ENCODE results near the gene ATXN7. TPM values are rescaled to one million over a fixed set of nuclear protein-coding genes. Genes with fewer than 3 reads are reported as not detected.

The ATXN7 gene
- total RNA-seq, 2 experiments from 2014 or later = 35.6 to 40.5 TPM

- H3K27ac Mint-ChIP-seq = no peak overlapping the region
- peaks cover 36% of the 10 kb centered on the region for H3K36me3 Mint-ChIP-seq (ENCODE audit: low read depth)
- peaks cover 40% of the 10 kb centered on the region for H3K4me1 Mint-ChIP-seq (ENCODE audit: low read depth)
- no peak for ATAC-seq
- ChIA-PET CTCF (no interaction called here), POLR2A (no interaction called here)
- H3K4me3 Mint-ChIP-seq = no peak overlapping the region
- no peaks in the 10 kb centered on the region for H3K9me3 Mint-ChIP-seq (ENCODE audit: insufficient read depth)
- H3K27me3 Mint-ChIP-seq (ENCODE audit: low read depth) = no peaks in the 10 kb centered on the region
- no peak for DNase-seq
Measured at GRCh38 chr3:63867225-63867624, 3.6 kb downstream of the ATXN7 start.

DNA sequence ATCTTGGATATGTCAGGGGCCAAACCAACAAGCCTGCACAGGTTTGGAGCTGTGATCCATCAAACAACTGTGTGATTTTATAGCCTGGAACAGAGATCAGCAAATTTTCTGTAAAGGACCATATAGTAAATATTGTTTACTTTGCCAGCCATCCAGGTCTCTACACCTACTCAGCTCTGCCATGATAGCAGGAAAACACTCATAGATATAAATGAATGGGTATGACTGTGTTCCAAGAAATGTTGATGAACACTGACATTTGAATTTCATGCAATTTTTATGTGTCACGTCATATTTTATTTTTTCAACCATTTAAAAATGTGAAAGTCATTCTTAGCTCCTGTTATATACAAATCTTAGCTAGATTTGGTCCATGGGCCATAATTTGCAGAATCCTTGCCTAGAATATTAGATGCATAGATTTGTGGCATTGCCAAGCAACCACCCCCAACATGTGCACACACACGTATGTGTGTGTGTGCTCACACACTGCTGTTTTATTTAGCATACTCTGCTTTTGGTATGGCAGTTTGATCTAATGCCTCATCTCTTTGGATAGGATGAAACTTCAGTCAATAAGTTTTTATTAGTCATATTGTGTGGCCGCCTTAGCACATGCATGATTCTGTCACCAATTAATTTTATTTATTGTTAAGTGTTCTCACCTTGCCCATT lies 6.4 kb downstream of the ATXN7 start:
- H3K36me3 Mint-ChIP-seq (ENCODE audit: low read depth) = peaks cover 35% of the 10 kb centered on the region
- ChIA-PET POLR2A (interaction anchor here (0.6 to 0.9 kb wide), 2 partner anchors 42 to 45 kb away, joined by 3 to 4 read pairs; partner anchors contain the start of gene SCAANT1), CTCF (interaction anchor here (0.7 to 1.2 kb wide), 3 partner anchors 20 to 110 kb away, joined by 3 read pairs; no protein-coding TSS in a partner anchor)
- no peak for DNase-seq
- H3K9me3 Mint-ChIP-seq (ENCODE audit: insufficient read depth) = no peaks in the 10 kb centered on the region
- H3K4me1 Mint-ChIP-seq (ENCODE audit: low read depth) = peaks cover 37% of the 10 kb centered on the region
- no peak for ATAC-seq
- H3K4me3 Mint-ChIP-seq = no peak overlapping the region
- no peaks in the 10 kb centered on the region for H3K27me3 Mint-ChIP-seq (ENCODE audit: low read depth)
- no peak overlapping the region for H3K27ac Mint-ChIP-seq

DNA sequence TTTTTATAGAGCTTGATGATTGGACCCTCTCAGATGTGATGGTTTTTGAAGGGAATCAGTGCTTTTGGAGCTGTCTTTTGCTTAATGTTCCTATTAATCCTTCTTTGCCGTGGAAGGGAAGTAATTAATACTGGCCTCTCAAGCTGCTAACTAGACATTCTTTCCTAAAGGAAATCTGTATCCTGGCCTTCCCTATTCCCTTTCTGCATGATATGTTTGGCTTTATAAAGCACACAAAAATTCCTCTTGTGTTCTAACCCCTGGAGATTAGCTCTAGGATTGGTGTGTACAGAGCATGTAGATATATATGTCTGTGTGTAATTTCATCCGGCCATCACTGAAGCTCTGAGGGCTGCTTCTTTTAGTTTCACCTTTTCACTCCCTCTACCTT lies 6.9 kb downstream of the ATXN7 start:
- Mint-ChIP-seq H3K27ac (no peak overlapping the region), H3K27me3 (ENCODE audit: low read depth) (no peaks in the 10 kb centered on the region), H3K36me3 (ENCODE audit: low read depth) (peaks cover 33% of the 10 kb centered on the region), H3K9me3 (ENCODE audit: insufficient read depth) (no peaks in the 10 kb centered on the region), H3K4me1 (ENCODE audit: low read depth) (peaks cover 33% of the 10 kb centered on the region), H3K4me3 (no peak overlapping the region)
- ATAC-seq (no peak), DNase-seq (no peak)
- CTCF ChIA-PET = interaction anchor here (0.7 to 1.2 kb wide), 3 partner anchors 19 to 109 kb away, joined by 3 read pairs; no protein-coding TSS in a partner anchor
- POLR2A ChIA-PET = interaction anchor here (0.6 to 0.9 kb wide), 2 partner anchors 42 to 45 kb away, joined by 3 to 4 read pairs; partner anchors contain the start of gene SCAANT1

DNA sequence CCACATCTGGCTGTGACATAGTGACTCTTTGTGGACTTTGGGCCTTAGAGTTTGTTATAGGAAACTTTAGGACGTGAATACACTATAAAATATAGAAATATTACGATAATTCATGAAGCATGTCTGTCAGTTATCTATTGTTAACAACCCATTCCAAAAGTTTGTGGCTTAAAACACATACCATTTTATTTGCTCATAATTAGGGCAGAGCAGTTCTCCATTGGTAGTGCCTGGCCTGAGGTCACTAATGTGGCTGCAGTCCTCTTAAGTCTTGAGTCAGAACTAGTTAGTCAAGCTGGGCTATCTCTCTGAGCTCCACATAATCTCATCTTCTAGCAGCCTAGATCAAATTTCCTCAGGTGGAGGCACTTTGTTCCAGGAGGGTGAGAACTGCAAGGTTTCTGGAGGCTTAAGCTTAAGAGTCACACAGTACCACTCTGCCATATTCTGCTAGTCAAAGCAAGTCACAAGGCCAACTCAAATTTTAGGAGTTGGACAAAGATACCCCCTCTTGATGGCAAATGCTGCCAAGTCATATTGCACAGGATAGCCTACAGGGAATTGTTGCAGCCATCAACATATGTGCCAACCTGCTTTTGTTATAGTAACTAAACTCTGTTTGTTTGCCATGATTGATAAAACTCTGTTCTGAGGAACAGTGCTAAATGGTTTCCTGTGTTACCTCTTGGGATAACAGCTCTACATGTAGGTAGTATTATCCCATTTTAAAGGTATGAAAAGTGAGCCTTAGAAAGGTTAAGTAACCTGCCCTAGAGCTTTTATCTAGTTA lies 8.7 kb downstream of the ATXN7 start:
- Mint-ChIP-seq H3K27me3 (ENCODE audit: low read depth) (no peaks in the 10 kb centered on the region), H3K9me3 (ENCODE audit: insufficient read depth) (no peaks in the 10 kb centered on the region), H3K4me1 (ENCODE audit: low read depth) (peaks cover 25% of the 10 kb centered on the region), H3K4me3 (no peak overlapping the region), H3K36me3 (ENCODE audit: low read depth) (peaks cover 26% of the 10 kb centered on the region), H3K27ac (no peak overlapping the region)
- DNase-seq (no peak), ATAC-seq (no peak)
- ChIA-PET POLR2A (no interaction called here), CTCF (no interaction called here)

- Mint-ChIP-seq H3K27me3 (ENCODE audit: low read depth) (no peaks in the 10 kb centered on the region), H3K9me3 (ENCODE audit: insufficient read depth) (no peaks in the 10 kb centered on the region), H3K27ac (no peak overlapping the region), H3K4me3 (no peak overlapping the region), H3K4me1 (ENCODE audit: low read depth) (peaks cover 34% of the 10 kb centered on the region), H3K36me3 (ENCODE audit: low read depth) (peaks cover 24% of the 10 kb centered on the region)
- ChIA-PET POLR2A (no interaction called here), CTCF (no interaction called here)
- DNase-seq (no peak), ATAC-seq (no peak)
Measured at GRCh38 chr3:63874769-63875168, 11.1 kb downstream of the ATXN7 start.

DNA sequence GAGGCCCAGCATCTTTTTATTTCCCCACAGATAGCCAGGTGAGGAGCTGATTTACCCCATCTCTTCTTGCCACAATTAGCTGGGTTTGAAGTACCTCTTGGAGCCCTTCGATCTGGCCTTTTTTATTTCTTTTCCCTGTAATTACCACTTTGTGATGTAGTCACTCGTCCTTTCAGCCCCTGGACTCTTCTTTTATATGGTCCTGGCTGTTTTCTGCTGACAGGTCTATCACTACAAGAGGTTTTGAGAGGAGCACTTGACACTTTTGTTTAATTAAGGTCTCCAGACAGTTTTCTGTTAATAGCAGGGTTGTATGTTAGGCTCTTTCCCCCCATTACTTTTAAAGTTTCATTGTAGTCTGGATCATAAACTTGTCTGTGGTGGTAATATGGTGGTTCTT lies 11.8 kb downstream of the ATXN7 start:
- Mint-ChIP-seq H3K4me1 (ENCODE audit: low read depth) (peaks cover 35% of the 10 kb centered on the region), H3K27ac (no peak overlapping the region), H3K9me3 (ENCODE audit: insufficient read depth) (no peaks in the 10 kb centered on the region), H3K27me3 (ENCODE audit: low read depth) (no peaks in the 10 kb centered on the region), H3K36me3 (ENCODE audit: low read depth) (peaks cover 20% of the 10 kb centered on the region), H3K4me3 (no peak overlapping the region)
- ATAC-seq (no peak), DNase-seq (no peak)
- POLR2A ChIA-PET = no interaction called here
- CTCF ChIA-PET = no interaction called here

DNA sequence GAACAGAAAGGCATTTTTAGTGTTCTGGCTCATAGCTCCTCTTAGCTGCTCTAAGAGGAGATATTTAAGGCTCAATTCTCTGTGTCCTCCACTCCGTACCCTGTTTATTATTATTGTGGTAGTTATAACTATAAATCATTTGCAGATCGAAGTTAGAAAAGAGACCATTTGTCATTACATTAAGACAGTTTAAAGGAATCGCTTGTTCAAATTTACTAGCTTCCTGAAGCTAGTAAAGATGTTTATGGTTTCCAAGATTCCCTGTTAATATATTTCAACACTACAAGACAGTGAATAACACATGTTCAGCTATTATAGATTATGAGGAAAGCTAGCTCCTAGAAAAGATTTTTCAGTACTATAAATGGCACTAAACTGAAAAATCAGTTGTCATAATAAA lies 12.6 kb downstream of the ATXN7 start:
- DNase-seq (no peak), ATAC-seq (no peak)
- no peak overlapping the region for H3K27ac Mint-ChIP-seq
- no peaks in the 10 kb centered on the region for H3K27me3 Mint-ChIP-seq (ENCODE audit: low read depth)
- peaks cover 19% of the 10 kb centered on the region for H3K36me3 Mint-ChIP-seq (ENCODE audit: low read depth)
- POLR2A ChIA-PET = no interaction called here
- no peak overlapping the region for H3K4me3 Mint-ChIP-seq
- H3K4me1 Mint-ChIP-seq (ENCODE audit: low read depth) = peaks cover 32% of the 10 kb centered on the region
- H3K9me3 Mint-ChIP-seq (ENCODE audit: insufficient read depth) = no peaks in the 10 kb centered on the region
- CTCF ChIA-PET = no interaction called here

DNA sequence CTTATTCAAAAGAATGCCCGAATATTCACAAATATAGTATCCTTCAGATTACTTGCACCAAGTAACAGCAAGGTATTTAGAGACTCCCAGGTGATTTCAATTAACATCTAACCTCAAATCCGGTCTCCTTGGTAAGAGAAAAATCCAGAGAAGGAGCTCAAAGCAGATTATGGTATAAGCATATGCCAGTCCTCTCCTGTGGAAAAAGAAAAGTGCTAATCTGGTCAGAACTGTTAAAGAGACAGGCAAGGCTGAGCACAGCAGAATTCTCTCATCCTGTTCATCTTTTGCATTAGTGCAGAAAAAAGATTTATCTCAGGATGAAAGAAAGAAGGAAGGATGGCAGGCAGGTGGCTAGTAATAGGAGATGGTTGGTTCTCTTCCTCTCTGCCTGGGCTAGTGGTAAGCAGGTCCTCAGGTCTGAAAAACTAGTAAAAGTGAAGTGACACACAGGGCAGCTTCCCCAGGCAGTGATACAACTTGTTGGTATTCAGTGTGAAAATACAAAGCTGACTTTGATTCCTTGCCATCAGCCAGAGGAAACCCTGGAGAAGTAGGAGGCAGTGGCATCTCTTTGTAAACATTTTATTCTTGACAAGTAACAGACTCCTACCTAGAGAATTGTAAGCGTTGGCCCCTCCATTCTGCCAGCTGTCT lies 14.2 kb downstream of the ATXN7 start:
- DNase-seq = no peak
- no peak for ATAC-seq
- POLR2A ChIA-PET = no interaction called here
- H3K4me1 Mint-ChIP-seq (ENCODE audit: low read depth) = peaks cover 30% of the 10 kb centered on the region
- no peaks in the 10 kb centered on the region for H3K27me3 Mint-ChIP-seq (ENCODE audit: low read depth)
- H3K9me3 Mint-ChIP-seq (ENCODE audit: insufficient read depth) = no peaks in the 10 kb centered on the region
- H3K4me3 Mint-ChIP-seq = no peak overlapping the region
- CTCF ChIA-PET = interaction anchor here (0.7 to 1.4 kb wide), 3 partner anchors 45 to 111 kb away, joined by 3 to 4 read pairs (median 3); partner anchors contain the start of gene C3orf49
- peaks cover 17% of the 10 kb centered on the region for H3K36me3 Mint-ChIP-seq (ENCODE audit: low read depth)
- peak overlapping the region; percentile 36 for H3K27ac Mint-ChIP-seq

DNA sequence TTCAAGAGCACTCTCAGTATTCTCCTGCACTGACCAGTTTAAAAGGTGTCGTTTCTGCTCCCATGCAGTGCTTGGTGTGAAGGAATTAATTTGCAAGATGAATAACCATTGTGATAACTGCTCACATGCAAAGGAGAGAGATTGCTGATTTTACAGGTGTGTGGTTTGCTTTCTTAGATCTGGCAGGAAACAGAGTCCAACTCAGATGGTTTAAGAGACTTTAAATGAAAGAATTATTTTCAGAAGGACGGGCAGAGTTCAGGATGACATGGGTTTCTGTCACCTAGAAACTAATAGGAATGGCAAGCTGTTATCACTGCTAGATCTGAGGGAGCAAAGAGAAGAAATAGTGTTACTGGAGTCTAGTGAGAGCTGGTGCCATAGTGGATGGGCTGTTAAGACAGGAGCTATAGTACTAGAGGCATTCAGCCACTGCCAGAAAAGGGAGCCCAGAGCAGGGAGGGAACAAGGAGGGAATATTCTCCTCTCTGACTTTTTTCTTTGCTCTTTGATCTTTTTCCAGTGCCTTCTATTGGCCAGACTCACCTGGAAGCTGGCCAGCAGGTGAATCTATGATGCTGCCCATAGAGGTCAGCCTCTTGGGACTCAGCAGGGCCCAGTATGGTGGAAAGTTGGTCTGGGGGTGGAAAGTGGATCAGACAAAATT lies 14.9 kb downstream of the ATXN7 start:
- DNase-seq (no peak), ATAC-seq (peak; percentile 44)
- POLR2A ChIA-PET = no interaction called here
- peak overlapping the region; percentile 36 for H3K27ac Mint-ChIP-seq
- H3K4me3 Mint-ChIP-seq = no peak overlapping the region
- CTCF ChIA-PET = interaction anchor here (0.9 kb wide), 1 partner anchor 110 kb away, joined by 3 read pairs; no protein-coding TSS in a partner anchor
- H3K9me3 Mint-ChIP-seq (ENCODE audit: insufficient read depth) = no peaks in the 10 kb centered on the region
- peaks cover 30% of the 10 kb centered on the region for H3K4me1 Mint-ChIP-seq (ENCODE audit: low read depth)
- peaks cover 17% of the 10 kb centered on the region for H3K36me3 Mint-ChIP-seq (ENCODE audit: low read depth)
- H3K27me3 Mint-ChIP-seq (ENCODE audit: low read depth) = no peaks in the 10 kb centered on the region

DNA sequence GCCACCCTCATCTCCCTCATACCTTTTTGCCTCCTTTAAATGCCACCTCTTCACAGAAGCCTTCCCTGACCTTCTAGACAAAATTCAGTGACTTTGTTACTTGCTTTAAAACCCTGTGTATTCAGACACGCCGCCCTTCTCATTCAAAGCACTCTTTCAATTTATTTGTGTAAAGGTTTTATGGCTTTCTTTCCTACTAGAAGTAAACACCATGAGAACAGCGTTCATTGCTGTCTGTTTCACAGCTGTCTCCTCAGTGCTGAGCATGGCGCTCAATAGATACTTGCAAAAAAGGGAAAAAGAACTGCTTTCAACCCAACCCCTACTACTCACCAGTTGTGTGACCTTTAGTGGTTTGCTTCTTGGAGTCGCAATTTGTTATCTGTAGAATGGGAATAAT lies 17.0 kb downstream of the ATXN7 start:
- H3K4me1 Mint-ChIP-seq (ENCODE audit: low read depth) = peaks cover 28% of the 10 kb centered on the region
- H3K27me3 Mint-ChIP-seq (ENCODE audit: low read depth) = no peaks in the 10 kb centered on the region
- no peak overlapping the region for H3K4me3 Mint-ChIP-seq
- no peaks in the 10 kb centered on the region for H3K9me3 Mint-ChIP-seq (ENCODE audit: insufficient read depth)
- DNase-seq = no peak
- peaks cover 15% of the 10 kb centered on the region for H3K36me3 Mint-ChIP-seq (ENCODE audit: low read depth)
- CTCF ChIA-PET = no interaction called here
- no peak overlapping the region for H3K27ac Mint-ChIP-seq
- no peak for ATAC-seq
- POLR2A ChIA-PET = no interaction called here

GRCh38 chr3:63886858-63887257 lies 23.2 kb downstream of the ATXN7 start:
- DNase-seq (no peak), ATAC-seq (no peak)
- Mint-ChIP-seq H3K36me3 (ENCODE audit: low read depth) (peaks cover 13% of the 10 kb centered on the region), H3K9me3 (ENCODE audit: insufficient read depth) (no peaks in the 10 kb centered on the region), H3K4me1 (ENCODE audit: low read depth) (peaks cover 10% of the 10 kb centered on the region), H3K4me3 (no peak overlapping the region), H3K27me3 (ENCODE audit: low read depth) (no peaks in the 10 kb centered on the region), H3K27ac (no peak overlapping the region)
- POLR2A ChIA-PET = no interaction called here
- CTCF ChIA-PET = no interaction called here

All from activated CD8-positive, alpha-beta T cell treated with anti-CD3 and anti-CD28 coated beads, Interleukin-2, amount 10 ng/mL, durations not matched to agents 7 days and 5 days (primary cell).